Ishikawa (cell line): ENCODE results near the gene WBP1L.

Source experiments
- CREB1 ChIP-seq: IDR thresholded peaks from 2 replicates; pipeline ENCODE4 v1.6.1; 2012; ENCODE audit warnings: low read depth
- EGR1 ChIP-seq: IDR thresholded peaks from 2 replicates; pipeline ENCODE4 v1.6.1; 2012
- EP300 ChIP-seq: IDR thresholded peaks from 2 replicates; pipeline ENCODE4 v1.6.1; 2012; ENCODE audit warnings: borderline replicate concordance
- RAD21 ChIP-seq: IDR thresholded peaks from 2 replicates; pipeline ENCODE4 v1.6.1; 2012; ENCODE audit warnings: low read depth
- TAF1 ChIP-seq: IDR thresholded peaks from 2 replicates; pipeline ENCODE4 v1.6.1; 2012; ENCODE audit warnings: low read depth, mild to moderate bottlenecking
- TCF12 ChIP-seq: IDR thresholded peaks from 2 replicates; pipeline ENCODE4 v1.6.1; 2012; ENCODE audit warnings: low read depth
- YY1 ChIP-seq: IDR thresholded peaks from 2 replicates; pipeline ENCODE4 v1.6.1; 2012; ENCODE audit warnings: low read depth
- TF ChIP-seq, protein P1 (sequence below): IDR thresholded peaks from 2 replicates; pipeline ENCODE4 v1.6.1; 2012; ENCODE audit warnings: low read depth, mild to moderate bottlenecking
- TF ChIP-seq, protein P2 (sequence below): IDR thresholded peaks from 2 replicates; pipeline ENCODE4 v1.6.1; 2012

DNA sequence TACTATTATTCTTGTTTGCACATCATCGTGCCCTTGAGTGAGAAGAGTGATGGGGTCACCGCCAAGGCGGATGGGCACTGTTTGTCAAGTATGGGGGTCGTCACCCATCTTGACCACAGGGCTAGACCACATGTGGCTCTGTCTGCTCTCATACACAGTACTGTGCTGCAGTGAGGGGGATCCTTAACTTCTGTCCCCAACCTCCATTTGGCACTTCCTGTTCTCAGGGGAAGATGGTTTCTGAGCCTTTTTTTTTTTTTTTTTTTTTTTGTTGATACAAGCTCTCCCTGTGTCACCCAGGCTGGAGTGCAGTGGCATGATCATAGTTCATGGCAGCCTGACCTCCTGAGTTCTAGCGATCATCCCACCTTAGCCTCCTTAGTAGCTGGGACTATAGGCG lies 13.6 kb downstream of the WBP1L start:
- TF ChIP-seq, protein P1, sequence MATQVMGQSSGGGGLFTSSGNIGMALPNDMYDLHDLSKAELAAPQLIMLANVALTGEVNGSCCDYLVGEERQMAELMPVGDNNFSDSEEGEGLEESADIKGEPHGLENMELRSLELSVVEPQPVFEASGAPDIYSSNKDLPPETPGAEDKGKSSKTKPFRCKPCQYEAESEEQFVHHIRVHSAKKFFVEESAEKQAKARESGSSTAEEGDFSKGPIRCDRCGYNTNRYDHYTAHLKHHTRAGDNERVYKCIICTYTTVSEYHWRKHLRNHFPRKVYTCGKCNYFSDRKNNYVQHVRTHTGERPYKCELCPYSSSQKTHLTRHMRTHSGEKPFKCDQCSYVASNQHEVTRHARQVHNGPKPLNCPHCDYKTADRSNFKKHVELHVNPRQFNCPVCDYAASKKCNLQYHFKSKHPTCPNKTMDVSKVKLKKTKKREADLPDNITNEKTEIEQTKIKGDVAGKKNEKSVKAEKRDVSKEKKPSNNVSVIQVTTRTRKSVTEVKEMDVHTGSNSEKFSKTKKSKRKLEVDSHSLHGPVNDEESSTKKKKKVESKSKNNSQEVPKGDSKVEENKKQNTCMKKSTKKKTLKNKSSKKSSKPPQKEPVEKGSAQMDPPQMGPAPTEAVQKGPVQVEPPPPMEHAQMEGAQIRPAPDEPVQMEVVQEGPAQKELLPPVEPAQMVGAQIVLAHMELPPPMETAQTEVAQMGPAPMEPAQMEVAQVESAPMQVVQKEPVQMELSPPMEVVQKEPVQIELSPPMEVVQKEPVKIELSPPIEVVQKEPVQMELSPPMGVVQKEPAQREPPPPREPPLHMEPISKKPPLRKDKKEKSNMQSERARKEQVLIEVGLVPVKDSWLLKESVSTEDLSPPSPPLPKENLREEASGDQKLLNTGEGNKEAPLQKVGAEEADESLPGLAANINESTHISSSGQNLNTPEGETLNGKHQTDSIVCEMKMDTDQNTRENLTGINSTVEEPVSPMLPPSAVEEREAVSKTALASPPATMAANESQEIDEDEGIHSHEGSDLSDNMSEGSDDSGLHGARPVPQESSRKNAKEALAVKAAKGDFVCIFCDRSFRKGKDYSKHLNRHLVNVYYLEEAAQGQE, result no peak
- TF ChIP-seq TAF1 (no peak), EP300 (no peak), RAD21 (no peak), YY1 (no peak), EGR1 (no peak), CREB1 (no peak), TCF12 (no peak)
- TF ChIP-seq, protein P2, sequence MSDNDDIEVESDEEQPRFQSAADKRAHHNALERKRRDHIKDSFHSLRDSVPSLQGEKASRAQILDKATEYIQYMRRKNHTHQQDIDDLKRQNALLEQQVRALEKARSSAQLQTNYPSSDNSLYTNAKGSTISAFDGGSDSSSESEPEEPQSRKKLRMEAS, result no peak
